ENCODE measurements around the gene NCOR2.

Gene NCOR2

GRCh38 chr12:124577986-124578385 lies 10.6 kb upstream of the NCOR2 start:
- DNase-seq (ENCODE audit: extremely low read depth in 1 of 2, low read depth in 1 of 2), result no peak

DNA sequence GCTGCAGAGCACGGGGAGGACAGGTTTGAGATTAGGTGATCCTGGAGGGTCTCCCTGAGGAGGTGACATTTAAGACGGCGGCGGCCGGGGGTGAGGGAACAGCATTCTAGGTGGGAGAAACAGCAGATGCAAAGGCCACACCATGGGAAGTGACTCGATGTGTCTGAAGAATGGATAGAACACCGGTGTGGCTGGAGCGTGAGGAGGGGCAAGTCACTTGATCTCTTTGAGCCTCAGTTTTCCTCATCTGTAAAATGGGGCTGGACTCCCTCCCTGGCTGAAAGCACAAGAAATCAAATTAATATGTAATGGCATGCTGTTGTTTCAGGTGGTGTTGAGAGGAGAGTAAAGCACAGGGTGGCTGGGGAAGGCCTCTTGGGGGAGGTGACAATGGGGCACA lies 10.0 kb upstream of the NCOR2 start:
- DNase-seq (ENCODE audit: extremely low read depth in 1 of 2, low read depth in 1 of 2), result no peak

GRCh38 chr12:124576061-124576650 lies 8.7 kb upstream of the NCOR2 start:
- no peak for DNase-seq (ENCODE audit: extremely low read depth in 1 of 2, low read depth in 1 of 2)

DNA sequence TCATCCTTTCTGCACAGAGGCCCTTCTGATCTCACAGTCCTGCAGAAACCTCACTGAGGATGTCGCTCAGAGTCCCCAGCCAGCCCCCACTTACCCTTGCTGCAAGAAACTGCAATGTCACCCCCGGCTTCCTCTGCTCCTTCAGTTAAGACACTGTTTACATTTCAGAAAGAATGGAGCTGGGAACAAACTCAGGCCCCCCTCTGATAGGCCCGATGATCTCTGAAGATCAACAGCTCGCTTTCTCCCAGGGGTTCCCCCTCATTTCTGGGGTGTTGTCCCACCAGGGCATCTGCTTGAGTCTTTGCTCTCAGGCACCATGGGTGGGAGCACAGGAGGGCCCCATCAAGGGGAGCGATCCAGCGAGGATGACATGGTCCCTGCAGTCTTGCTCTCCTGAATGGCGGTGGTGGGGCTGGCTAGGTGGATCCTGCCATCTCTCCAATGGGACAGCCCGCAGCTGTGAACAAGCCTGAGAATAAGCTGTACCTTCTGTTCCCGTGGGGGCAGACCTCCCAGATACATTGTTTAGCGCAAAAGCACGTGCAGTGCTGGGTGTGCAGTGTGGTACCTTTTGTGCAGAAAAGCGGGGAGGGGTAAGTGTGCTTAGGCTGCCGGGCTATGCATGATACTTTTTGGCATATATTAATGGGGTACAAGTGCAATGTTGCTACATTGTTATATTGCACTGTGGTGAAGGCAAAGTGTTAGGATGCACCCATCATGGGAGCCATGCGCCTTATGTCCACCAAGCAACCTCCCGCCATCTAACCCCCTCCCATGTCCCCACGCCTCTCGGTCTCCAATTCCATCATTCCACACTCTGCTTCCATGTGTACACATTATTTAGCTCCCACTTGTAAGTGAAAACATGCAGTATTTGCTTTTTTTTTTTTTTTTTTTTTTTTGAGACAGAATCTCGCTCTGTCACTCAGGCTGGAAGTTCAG lies 6.7 kb upstream of the NCOR2 start:
- DNase-seq (ENCODE audit: extremely low read depth in 1 of 2, low read depth in 1 of 2), result no peak

DNA sequence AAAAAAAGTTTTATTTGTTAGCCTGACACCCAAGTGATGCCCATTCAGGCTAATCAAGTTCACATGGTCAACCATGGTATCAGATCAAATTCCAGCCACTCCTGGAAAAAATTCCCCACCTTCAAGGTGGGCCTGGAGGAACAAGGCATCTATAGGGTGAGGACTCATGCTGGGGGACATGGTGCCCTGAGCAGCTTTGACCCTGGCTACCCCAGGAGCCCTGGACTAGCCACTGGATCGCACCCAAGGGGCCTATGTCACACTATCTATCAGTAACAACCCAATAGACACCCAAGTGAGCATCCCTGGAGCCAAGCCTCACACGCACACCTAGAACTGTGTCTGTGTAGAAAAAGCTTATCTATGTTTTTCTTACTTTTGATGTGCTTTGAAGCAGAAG lies 4.1 kb upstream of the NCOR2 start:
- DNase-seq (ENCODE audit: extremely low read depth in 1 of 2, low read depth in 1 of 2), result no peak

GRCh38 chr12:124570810-124571209 lies 3.4 kb upstream of the NCOR2 start:
- DNase-seq (ENCODE audit: extremely low read depth in 1 of 2, low read depth in 1 of 2), result no peak

DNA sequence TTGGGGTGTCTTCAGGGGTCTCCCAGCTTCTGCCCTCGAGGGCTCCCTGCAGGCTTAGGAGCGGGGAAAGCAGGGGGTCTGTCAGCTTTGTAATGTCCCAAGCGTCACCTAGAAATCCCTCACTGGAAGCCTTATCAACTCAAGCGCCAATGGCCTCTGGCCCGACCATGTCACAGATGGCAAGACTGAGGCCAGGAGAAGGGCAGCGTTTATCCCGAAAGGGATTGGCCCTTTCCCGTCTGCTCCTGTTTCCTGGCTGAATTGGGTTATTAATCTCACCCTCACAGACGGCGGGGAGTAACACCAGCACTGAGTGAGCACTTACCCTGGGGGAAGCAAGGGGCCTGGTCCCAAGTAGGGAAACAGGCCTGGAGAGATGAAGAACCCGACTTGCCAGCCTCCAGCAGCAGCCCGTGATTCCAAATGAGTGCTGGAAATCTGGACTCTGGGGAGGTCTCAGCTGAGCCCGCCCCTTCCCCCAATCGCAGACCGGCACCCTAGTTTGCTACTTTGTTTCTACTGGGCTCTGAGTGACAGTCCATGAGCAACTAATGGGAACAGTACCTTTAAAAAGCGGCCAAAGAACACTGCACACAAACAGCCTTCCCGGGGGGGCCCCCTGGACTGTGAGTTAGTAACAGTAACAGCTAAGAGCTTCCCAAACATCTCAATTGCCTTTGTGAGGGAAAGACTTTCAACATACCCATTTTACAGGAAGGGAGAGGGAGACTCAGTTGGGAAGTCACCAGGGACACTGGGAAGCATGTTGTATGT lies 2.1 kb upstream of the NCOR2 start:
- DNase-seq (ENCODE audit: extremely low read depth in 1 of 2, low read depth in 1 of 2), result no peak

DNA sequence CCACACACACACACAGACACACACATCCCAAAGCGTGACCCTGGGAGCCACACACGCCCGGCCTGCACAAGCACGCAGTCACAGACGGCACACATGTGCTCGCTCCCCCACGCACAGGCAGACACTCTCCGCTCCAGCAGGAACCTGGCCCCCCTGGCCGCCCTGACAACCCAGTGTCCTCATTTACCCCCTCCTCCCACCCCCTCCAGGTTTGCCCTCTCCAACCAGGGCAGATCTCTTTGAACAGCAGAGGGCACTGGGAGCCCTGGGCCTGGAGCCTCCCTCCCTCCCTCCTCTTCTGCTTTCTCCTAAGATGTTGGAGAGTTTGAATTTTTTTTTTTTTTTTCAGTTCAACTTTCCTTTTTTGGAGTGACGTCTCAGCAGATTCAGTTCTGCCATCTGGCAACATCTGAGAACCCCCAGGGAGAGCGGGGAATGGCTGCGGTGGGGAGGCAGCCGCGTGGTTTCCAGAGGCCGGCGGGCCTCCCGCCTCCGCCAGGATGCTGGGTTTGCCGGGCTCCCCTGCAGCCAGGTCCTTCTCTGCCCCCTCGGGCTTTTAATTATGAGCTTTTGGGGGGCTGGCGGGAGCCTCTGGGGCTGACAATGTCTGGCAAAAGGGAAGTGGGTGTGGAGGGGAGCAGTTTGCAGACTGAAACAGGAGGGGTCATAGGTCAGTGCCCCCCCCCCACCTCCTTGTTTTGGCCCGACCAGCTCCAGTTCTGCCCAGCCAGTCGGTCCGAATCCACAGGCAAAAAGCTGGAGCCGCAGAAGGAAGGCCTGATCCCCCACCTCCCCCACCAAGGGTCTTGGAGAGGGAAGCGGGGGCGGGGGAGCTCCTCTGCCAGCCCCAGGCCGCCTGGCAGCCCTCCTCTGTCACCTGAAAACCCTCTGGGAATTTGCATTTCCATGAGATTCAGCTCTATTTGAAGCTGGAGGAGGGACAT lies 1.3 kb upstream of the NCOR2 start:
- DNase-seq (ENCODE audit: extremely low read depth in 1 of 2, low read depth in 1 of 2), result no peak

- DNase-seq (ENCODE audit: extremely low read depth in 1 of 2, low read depth in 1 of 2), result peak; percentile 48 to 67
These were observed 411 bp upstream of the NCOR2 start for GRCh38 chr12:124567673-124568373.

DNA sequence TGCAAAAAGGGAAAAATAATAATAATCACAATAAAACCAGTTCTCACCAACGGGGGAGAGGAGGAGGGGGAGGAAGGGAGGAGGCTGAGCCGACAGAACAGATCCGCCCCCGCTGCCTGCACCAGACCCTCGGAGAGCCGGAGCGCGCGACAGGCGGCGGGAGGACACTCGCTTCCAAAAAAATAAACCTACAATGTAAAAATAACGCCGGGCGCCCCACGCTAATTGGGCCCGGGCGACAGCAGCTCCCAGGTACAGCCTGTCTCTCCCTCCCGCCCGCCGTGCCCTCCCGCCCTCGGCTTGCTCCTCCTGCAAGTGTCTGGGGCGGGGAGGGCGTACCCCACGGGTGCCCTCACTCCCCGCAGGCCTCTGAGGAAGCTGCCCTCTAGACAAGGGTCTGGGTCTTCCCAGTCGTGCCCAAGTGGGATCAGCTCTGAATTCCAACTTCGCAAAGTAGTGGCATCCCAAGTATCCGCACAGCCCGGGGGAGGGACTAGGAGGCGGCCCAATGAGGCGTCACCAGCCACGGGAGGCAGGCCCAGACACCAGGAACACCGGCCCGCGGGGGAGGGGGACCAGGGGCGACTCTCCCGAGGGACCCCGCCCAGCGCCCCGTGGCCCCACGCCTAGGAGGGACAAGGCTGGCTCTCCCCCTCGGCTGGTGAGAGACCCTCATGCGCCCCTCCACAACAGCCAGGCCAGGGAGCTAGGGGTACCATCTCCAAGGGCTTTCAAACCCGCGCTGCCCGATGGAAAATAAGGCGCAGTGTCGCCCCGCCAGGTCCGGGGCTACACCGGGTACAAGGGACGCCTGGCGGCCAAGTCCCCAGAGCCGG lies 1.0 kb downstream of the NCOR2 start:
- peak in 1 of 2 donors; percentile 45 for DNase-seq (ENCODE audit: extremely low read depth in 1 of 2, low read depth in 1 of 2)

DNA sequence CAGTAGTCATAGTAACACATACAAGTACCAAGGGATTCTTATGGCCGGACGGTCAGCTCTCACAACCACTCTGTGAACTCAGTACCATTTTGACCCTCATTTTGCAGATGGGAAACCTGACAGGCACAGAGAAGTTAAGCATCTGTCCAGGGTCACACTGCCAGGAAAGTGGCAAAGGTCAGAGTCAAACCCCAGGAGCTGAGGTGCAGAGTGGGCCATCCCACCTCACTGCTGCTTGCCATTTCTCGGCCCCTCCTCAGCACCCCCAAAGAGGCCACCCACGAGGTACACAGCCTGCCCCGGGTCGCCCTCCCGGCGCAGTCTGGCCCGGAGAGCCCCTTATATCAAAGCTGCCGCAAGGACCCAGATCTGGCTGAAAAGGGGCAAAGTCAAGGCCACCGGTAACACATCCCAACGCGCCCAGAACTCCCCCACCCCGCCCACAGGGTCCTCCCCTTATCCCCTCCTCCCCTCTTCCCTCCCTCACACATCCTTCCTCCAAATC lies 1.7 kb downstream of the NCOR2 start:
- no peak for DNase-seq (ENCODE audit: extremely low read depth in 1 of 2, low read depth in 1 of 2)

DNA sequence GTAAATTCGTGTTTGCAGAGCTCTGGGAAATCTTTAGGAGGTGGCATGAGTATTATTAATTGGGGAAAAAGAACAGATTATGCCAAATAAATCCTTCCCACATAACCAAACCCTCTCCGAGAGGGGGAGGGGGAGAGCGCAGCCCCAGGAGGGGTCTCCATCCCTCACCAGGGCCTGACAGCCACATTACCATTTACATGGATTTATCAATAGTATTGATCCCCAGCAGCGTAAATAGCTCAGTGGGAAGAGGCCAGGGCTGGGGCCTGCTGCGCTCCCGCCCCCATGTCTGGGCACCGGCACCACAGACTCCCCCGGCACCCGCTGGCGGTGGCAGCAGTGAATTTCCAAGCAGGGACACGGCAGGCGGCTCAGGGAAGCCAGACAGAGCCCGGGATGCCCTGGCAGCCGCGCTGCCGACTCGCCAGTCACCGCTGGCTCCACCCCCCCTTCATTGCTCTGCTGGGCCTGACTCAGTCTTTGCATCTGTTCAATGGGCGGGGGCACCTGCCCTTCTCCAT lies 2.4 kb downstream of the NCOR2 start:
- no peak for DNase-seq (ENCODE audit: extremely low read depth in 1 of 2, low read depth in 1 of 2)

GRCh38 chr12:124564232-124564958 lies 3.0 kb downstream of the NCOR2 start:
- no peak for DNase-seq (ENCODE audit: extremely low read depth in 1 of 2, low read depth in 1 of 2)

GRCh38 chr12:124563809-124564208 lies 3.6 kb downstream of the NCOR2 start:
- no peak for DNase-seq (ENCODE audit: extremely low read depth in 1 of 2, low read depth in 1 of 2)

DNA sequence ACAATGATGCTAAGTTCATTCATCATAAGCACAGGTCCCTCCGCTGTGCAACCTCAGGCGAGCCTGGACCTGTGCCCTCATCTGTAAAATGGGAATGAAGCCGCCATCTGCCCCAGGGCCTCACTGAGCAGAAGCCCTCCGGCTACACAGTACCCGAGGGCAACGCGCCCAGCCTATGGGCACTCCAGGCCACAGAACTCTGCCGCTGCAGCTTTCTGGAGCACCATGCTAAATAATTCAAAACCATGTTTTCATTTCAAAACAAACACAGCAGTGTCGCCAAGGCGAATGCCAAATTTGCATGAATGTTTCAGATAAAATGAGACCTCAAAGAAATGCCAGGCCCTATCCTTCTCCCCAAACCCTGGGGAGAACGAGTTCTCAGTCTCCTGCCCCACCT lies 4.0 kb downstream of the NCOR2 start:
- no peak for DNase-seq (ENCODE audit: extremely low read depth in 1 of 2, low read depth in 1 of 2)

- no peak for DNase-seq (ENCODE audit: extremely low read depth in 1 of 2, low read depth in 1 of 2)
These were observed 4.6 kb downstream of the NCOR2 start for GRCh38 chr12:124562796-124563181.

DNA sequence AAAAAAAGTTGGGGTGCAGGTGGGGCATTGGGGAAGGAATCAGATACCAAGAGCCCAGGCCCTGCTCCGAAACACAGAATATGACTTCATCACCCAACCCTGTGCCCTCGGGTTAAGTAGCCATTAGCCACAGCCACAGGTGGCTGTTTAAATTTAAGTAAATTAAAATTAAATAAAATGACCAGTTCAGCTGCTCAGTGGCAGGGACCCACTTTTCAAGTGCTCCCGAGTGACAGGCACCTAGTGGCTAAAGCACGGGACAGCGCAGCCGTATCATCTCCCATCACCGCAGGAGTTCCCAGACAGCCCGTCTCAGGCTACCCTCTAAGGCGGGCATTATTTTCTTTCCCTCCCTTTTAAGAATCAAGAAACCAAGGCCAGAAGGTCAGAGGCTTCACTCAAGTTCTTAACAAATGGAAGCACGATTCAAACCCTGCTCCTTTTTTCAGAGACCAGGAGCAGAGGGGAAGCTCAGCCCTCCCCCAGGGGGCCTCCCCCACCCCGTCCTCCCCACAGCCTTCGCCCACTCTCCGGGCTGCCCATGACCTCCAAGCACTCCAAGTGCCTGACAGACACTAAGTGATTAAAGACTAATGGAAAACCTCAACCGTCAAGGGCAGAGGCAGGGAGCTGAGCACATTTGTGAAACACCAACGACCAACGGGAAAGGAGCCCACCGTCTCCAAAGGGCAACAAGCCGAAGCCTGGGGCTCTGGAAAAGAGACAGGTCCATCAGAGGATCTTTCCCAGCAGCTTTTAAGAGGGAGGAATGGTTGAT lies 5.2 kb downstream of the NCOR2 start:
- DNase-seq (ENCODE audit: extremely low read depth in 1 of 2, low read depth in 1 of 2), result no peak

Measured in activated CD8-positive, alpha-beta memory T cell treated with anti-CD3 and anti-CD28 coated beads for 1 hour (primary cell).